Neural progenitor cell (in vitro differentiated cells): ENCODE measurements around the gene XKR3. TPM values are rescaled to one million over a fixed set of nuclear protein-coding genes. Genes with fewer than 3 reads are reported as not detected.
"Not testable (repeated sequence)": the region's sequence is repeated elsewhere in the genome, so short reads cannot be mapped to it uniquely, and the experiment has no call there.

Experiments used
- DNase-seq: peaks from one replicate; pipeline ENCODE4 v3.0.0-alpha.2; 2016; ENCODE audit warnings: low spot score
- H2AFZ ChIP-seq: fragments of 200-600 bp; sonication (generic); replicated peaks from 2 replicates; pipeline ENCODE4 v1.6.1; 2016; ENCODE audit warnings: antibody characterized with exemption
- H3F3A ChIP-seq: fragments of 200-600 bp; sonication (generic); 2 replicates; pipeline ENCODE4 v1.6.1; 2016; ENCODE audit warnings: antibody characterized with exemption, low read depth
- H3K27ac ChIP-seq: fragments of 200-600 bp; sonication (generic); 2 replicates; pipeline ENCODE4 v1.5.1; 2016; ENCODE audit warnings: mild to moderate bottlenecking
- H3K27me3 ChIP-seq: fragments of 200-600 bp; sonication (generic); 2 replicates; pipeline ENCODE4 v1.6.1; 2016; ENCODE audit warnings: mild to moderate bottlenecking, moderate library complexity
- H3K36me3 ChIP-seq: fragments of 200-600 bp; sonication (generic); 2 replicates; pipeline ENCODE4 v1.5.1; 2016
- H3K4me1 ChIP-seq: fragments of 200-600 bp; sonication (generic); 2 replicates; pipeline ENCODE4 v1.6.1; 2016; ENCODE audit warnings: mixed run types
- H3K4me2 ChIP-seq: fragments of 200-600 bp; sonication (generic); 2 replicates; pipeline ENCODE4 v1.6.1; 2016
- H3K4me3 ChIP-seq: fragments of 200-600 bp; sonication (generic); 2 replicates; pipeline ENCODE4 v1.5.1; 2016
- H3K79me2 ChIP-seq: fragments of 200-600 bp; sonication (generic); 2 replicates; pipeline ENCODE4 v1.6.1; 2016; ENCODE audit warnings: low read depth
- H3K9ac ChIP-seq: fragments of 200-600 bp; sonication (generic); 2 replicates; pipeline ENCODE4 v1.6.1; 2016
- H3K9me3 ChIP-seq: fragments of 200-600 bp; sonication (generic); 2 replicates; pipeline ENCODE4 v1.5.1; 2016; ENCODE audit warnings: low read depth
- H4K20me1 ChIP-seq: fragments of 200-600 bp; sonication (generic); 2 replicates; pipeline ENCODE4 v1.6.1; 2016; ENCODE audit warnings: low read depth
- H3K27ac Mint-ChIP-seq: 3 replicates; pipeline ENCODE4 v1.8.0; 2021; ENCODE audit warnings: mixed read lengths
- H3K27me3 Mint-ChIP-seq: 2 replicates; pipeline ENCODE4 v1.8.0; 2022; ENCODE audit warnings: low read depth, mild to moderate bottlenecking, inconsistent platforms, moderate library complexity, mixed read lengths; ENCODE audit not compliant: insufficient read depth
- H3K36me3 Mint-ChIP-seq: 3 replicates; pipeline ENCODE4 v1.8.0; 2021; ENCODE audit warnings: mixed read lengths
- H3K4me1 Mint-ChIP-seq: 3 replicates; pipeline ENCODE4 v1.8.0; 2021; ENCODE audit warnings: mixed read lengths
- H3K4me3 Mint-ChIP-seq: 3 replicates; pipeline ENCODE4 v1.8.0; 2021; ENCODE audit warnings: mild to moderate bottlenecking, moderate library complexity, mixed read lengths
- H3K9me3 Mint-ChIP-seq: 3 replicates; pipeline ENCODE4 v1.8.0; 2020; ENCODE audit warnings: mixed read lengths
- EZH2 ChIP-seq: fragments of 200-600 bp; sonication (generic); IDR thresholded peaks from 2 replicates; pipeline ENCODE4 v1.6.1; 2017; ENCODE audit warnings: antibody characterized with exemption, mild to moderate bottlenecking, moderate library complexity
- EZH2phosphoT487 ChIP-seq: fragments of 200-600 bp; sonication (generic); IDR thresholded peaks from 2 replicates; pipeline ENCODE4 v1.6.1; 2017; ENCODE audit warnings: antibody characterized with exemption
- total RNA-seq: library from RNA; depleted of rRNA; stranded (reverse); fragments of >200 nt; gene quantifications from 2 replicates; pipeline ENCODE4 v1.2.3, GENCODE V29; 2015; ENCODE audit warnings: low replicate concordance
- TF ChIP-seq, protein P1 (sequence below): fragments of 200-600 bp; sonication (generic); IDR thresholded peaks from 2 replicates; pipeline ENCODE4 v1.5.1; 2017; ENCODE audit warnings: antibody characterized with exemption, mild to moderate bottlenecking

The XKR3 gene
- total RNA-seq, 1 donor from 2014 or later: not detected

DNA sequence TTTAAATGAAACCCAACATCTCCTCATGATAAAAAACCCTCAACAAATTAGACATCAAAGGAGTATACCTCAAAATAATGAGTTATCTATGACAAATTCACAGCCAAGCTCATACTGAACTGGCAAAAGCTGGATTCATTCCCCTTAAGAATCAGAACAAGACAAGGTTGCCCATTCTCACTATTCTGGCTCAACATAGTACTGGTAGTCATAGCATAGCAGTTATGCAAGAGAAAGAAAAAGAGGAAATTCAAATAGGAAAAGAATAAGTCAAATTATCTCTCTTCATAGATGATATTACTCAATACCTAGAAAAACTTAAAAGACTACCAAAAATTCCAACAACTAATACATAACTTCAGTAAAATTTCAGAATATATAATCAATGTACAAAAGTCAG, 29.4 kb upstream of the XKR3 start:
- H3K27ac Mint-ChIP-seq: no peak overlapping the region
- no peak for DNase-seq
- H3K36me3 Mint-ChIP-seq: no peaks in the 10 kb centered on the region
- H3K27ac ChIP-seq: no peak overlapping the region
- H3K9ac ChIP-seq: no peak overlapping the region
- H4K20me1 ChIP-seq: no peaks in the 10 kb centered on the region
- H3K27me3 Mint-ChIP-seq: peaks cover under 1% of the 10 kb centered on the region
- no peak overlapping the region for H3K4me3 ChIP-seq
- H2AFZ ChIP-seq: no peak overlapping the region
- TF ChIP-seq, protein P1, sequence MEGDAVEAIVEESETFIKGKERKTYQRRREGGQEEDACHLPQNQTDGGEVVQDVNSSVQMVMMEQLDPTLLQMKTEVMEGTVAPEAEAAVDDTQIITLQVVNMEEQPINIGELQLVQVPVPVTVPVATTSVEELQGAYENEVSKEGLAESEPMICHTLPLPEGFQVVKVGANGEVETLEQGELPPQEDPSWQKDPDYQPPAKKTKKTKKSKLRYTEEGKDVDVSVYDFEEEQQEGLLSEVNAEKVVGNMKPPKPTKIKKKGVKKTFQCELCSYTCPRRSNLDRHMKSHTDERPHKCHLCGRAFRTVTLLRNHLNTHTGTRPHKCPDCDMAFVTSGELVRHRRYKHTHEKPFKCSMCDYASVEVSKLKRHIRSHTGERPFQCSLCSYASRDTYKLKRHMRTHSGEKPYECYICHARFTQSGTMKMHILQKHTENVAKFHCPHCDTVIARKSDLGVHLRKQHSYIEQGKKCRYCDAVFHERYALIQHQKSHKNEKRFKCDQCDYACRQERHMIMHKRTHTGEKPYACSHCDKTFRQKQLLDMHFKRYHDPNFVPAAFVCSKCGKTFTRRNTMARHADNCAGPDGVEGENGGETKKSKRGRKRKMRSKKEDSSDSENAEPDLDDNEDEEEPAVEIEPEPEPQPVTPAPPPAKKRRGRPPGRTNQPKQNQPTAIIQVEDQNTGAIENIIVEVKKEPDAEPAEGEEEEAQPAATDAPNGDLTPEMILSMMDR: no peak
- no peaks in the 10 kb centered on the region for H3F3A ChIP-seq
- no peaks in the 10 kb centered on the region for H3K27me3 ChIP-seq
- no peak overlapping the region for H3K4me2 ChIP-seq
- H3K9me3 Mint-ChIP-seq: peaks cover 19% of the 10 kb centered on the region
- H3K4me1 Mint-ChIP-seq: no peaks in the 10 kb centered on the region
- no peaks in the 10 kb centered on the region for H3K4me1 ChIP-seq
- no peaks in the 10 kb centered on the region for H3K9me3 ChIP-seq
- no peaks in the 10 kb centered on the region for H3K36me3 ChIP-seq
- no peaks in the 10 kb centered on the region for H3K79me2 ChIP-seq
- H3K4me3 Mint-ChIP-seq: no peak overlapping the region

DNA sequence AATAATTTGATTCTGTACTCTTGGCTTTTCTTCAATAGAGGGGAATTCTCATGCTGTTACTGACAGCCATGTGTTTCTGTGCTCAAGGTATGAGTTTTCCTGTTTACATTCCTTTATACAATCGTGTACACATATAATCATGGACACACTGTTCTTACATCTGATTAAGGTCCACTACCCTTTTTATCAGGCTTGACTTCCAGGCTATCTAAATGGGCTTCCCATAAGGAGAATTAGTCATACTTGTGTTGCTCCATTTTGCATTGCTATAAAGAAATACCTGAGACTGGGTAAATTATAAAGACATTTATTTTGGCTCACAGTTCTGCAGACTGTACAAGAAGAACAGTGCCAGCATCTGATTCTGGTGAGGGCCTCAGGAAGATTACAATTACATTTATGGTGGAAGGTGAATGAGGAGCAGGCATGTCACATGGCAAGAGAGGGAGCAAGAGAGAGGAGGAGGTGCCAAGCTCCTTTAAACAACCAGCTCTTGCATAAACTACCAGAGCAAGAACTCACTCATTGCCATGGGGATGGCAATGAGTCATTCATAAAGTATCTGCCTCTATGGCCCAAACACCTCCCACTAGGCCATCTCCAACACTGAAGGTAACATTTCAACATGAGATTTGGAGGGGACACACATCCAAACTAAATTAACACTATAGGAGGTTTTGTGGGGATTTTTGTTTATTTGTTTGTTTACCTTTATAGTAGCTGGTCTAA, 26.2 kb upstream of the XKR3 start:
- H3K27me3 Mint-ChIP-seq, H3K27me3 ChIP-seq, H3K27ac ChIP-seq, H3K9me3 ChIP-seq, H3K79me2 ChIP-seq, H3K4me3 ChIP-seq, H3K4me2 ChIP-seq, DNase-seq, H3K9ac ChIP-seq, H3K4me1 Mint-ChIP-seq, H3K4me1 ChIP-seq, H3K36me3 ChIP-seq, H3K36me3 Mint-ChIP-seq, H3K4me3 Mint-ChIP-seq, H4K20me1 ChIP-seq, H3F3A ChIP-seq, H3K9me3 Mint-ChIP-seq, H2AFZ ChIP-seq, H3K27ac Mint-ChIP-seq: not testable (repeated sequence)

DNA sequence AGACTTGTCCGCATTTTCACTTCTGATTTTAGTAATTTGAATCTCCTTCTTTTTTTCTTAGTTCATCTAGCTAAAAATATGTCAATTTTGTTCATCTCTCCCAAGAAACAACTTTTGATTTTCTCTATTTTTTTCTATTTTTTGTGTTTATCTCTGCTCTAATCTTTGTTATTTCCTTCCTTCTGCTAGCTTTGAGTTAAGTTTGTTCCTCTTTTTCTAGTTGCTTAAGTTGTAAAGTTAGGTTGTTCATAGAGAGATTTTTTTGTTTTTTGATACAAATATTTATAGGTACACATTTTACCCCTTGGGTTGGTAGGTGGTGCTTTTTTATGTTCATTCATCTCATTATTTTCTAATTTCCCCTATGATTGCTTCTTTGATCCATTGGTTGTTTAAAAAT, 22.1 kb upstream of the XKR3 start:
- H3K27ac Mint-ChIP-seq: no peak overlapping the region
- no peak overlapping the region for H3K4me3 Mint-ChIP-seq
- no peaks in the 10 kb centered on the region for H3K36me3 ChIP-seq
- TF ChIP-seq EZH2phosphoT487 (no peak), EZH2 (no peak)
- TF ChIP-seq, protein P1: no peak
- H2AFZ ChIP-seq: no peak overlapping the region
- no peak overlapping the region for H3K27ac ChIP-seq
- H3K36me3 Mint-ChIP-seq: peaks cover 2% of the 10 kb centered on the region
- H3K4me3 ChIP-seq: no peak overlapping the region
- no peaks in the 10 kb centered on the region for H3K9me3 ChIP-seq
- no peaks in the 10 kb centered on the region for H4K20me1 ChIP-seq
- peaks cover 2% of the 10 kb centered on the region for H3K27me3 Mint-ChIP-seq
- DNase-seq: no peak
- H3F3A ChIP-seq: no peaks in the 10 kb centered on the region
- H3K4me2 ChIP-seq: no peak overlapping the region
- no peaks in the 10 kb centered on the region for H3K27me3 ChIP-seq
- H3K4me1 ChIP-seq: no peaks in the 10 kb centered on the region
- H3K9ac ChIP-seq: no peak overlapping the region
- peaks cover 17% of the 10 kb centered on the region for H3K9me3 Mint-ChIP-seq
- H3K4me1 Mint-ChIP-seq: no peaks in the 10 kb centered on the region
- no peaks in the 10 kb centered on the region for H3K79me2 ChIP-seq

DNA sequence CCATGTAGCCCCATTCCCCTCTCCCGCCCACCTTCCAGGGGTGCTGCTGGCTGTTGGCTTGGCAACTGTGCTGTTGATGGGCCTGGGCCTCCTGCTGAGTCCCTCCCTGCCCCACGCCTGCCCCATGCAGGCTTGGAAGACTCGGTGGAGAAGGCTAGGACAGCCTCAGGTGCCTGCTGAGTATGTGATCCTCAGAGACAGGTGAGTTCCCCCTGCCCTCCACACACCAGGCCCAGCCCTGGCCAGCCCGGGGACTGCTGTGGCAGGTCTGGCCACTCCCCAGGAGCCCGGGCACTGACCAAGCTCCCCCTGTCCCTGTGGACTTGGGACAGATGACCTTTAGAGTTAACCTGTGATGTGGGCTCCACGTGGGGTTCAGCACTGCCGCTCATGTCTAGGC, 20.7 kb upstream of the XKR3 start:
- H3K27me3 ChIP-seq: no peaks in the 10 kb centered on the region
- H3K36me3 Mint-ChIP-seq: peaks cover 2% of the 10 kb centered on the region
- H3K4me1 ChIP-seq: no peaks in the 10 kb centered on the region
- TF ChIP-seq, protein P1: no peak
- no peak for TF ChIP-seq EZH2
- TF ChIP-seq EZH2phosphoT487: no peak
- H3K9me3 Mint-ChIP-seq: peaks cover 17% of the 10 kb centered on the region
- H3K27ac Mint-ChIP-seq: no peak overlapping the region
- no peaks in the 10 kb centered on the region for H3K4me1 Mint-ChIP-seq
- H4K20me1 ChIP-seq: no peaks in the 10 kb centered on the region
- peaks cover 2% of the 10 kb centered on the region for H3K27me3 Mint-ChIP-seq
- H3K9ac ChIP-seq: no peak overlapping the region
- no peak overlapping the region for H2AFZ ChIP-seq
- no peaks in the 10 kb centered on the region for H3K36me3 ChIP-seq
- no peaks in the 10 kb centered on the region for H3K79me2 ChIP-seq
- H3K4me2 ChIP-seq: no peak overlapping the region
- H3K9me3 ChIP-seq: no peaks in the 10 kb centered on the region
- H3K4me3 ChIP-seq: no peak overlapping the region
- no peak overlapping the region for H3K4me3 Mint-ChIP-seq
- H3K27ac ChIP-seq: no peak overlapping the region
- H3F3A ChIP-seq: no peaks in the 10 kb centered on the region
- no peak for DNase-seq
